ENCODE data around the gene MOXD1.

MOXD1 gene

DNA sequence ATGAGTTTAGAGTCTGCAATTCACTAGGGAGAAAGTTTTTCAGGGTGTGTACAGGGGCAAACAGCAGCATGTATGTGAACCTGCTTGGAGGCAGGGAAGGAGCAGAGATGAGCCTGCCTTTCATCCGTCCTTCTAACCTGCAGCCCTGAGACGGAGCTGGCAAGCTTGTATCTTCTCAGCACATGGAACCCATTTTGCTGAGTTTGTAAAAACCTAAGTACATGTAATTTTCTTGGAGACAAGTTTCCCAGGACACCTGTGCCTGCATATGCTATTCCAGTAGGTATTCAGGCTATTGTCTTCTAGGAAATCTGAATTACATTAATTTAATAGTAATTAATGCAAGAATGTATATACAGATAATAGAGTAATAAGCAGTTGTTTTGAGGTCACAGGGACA, 28.8 kb upstream of the MOXD1 start:
- peaks cover 7% of the 10 kb centered on the region for H3K27me3 ChIP-seq
- H3K4me1 ChIP-seq (ENCODE audit: control insufficient read depth in 1 of 2, insufficient read depth in 1 of 2, low read depth in 1 of 2, low read length in 1 of 2) = no peaks in the 10 kb centered on the region
- no peaks in the 10 kb centered on the region for H3K9me3 ChIP-seq
- H3K4me3 ChIP-seq (ENCODE audit: low read depth in 1 of 2, low read length in 1 of 2) = no peak overlapping the region
- TF ChIP-seq, protein P1, sequence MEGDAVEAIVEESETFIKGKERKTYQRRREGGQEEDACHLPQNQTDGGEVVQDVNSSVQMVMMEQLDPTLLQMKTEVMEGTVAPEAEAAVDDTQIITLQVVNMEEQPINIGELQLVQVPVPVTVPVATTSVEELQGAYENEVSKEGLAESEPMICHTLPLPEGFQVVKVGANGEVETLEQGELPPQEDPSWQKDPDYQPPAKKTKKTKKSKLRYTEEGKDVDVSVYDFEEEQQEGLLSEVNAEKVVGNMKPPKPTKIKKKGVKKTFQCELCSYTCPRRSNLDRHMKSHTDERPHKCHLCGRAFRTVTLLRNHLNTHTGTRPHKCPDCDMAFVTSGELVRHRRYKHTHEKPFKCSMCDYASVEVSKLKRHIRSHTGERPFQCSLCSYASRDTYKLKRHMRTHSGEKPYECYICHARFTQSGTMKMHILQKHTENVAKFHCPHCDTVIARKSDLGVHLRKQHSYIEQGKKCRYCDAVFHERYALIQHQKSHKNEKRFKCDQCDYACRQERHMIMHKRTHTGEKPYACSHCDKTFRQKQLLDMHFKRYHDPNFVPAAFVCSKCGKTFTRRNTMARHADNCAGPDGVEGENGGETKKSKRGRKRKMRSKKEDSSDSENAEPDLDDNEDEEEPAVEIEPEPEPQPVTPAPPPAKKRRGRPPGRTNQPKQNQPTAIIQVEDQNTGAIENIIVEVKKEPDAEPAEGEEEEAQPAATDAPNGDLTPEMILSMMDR (IDR thresholded peaks at IDR 0.05) = no peak
- H3K27ac ChIP-seq = no peak overlapping the region
- H3K36me3 ChIP-seq = no peaks in the 10 kb centered on the region

DNA sequence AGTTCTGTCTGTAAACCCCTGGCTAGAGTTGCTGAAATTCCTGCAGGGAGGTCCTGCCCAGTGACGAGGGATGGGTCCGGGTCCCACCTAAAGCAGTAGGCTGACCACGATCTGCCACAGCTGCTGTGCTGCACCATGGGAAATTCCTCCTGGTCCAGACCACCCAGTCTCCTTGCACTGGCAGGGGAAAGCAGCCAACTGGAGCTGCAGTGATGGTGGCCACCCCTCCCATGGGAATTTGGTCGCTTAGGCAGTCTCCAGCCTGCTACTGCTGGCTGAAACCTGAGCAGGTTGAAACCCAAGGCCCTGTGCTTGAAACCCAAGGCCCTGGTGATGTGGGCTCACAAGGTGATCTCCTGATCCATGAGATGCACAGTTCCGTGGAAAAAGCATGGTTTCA, 23.9 kb upstream of the MOXD1 start:
- TF ChIP-seq, protein P1 (IDR thresholded peaks at IDR 0.05) = no peak
- H3K27ac ChIP-seq = no peak overlapping the region
- no peaks in the 10 kb centered on the region for H3K27me3 ChIP-seq
- H3K4me3 ChIP-seq (ENCODE audit: low read depth in 1 of 2, low read length in 1 of 2) = no peak overlapping the region
- no peaks in the 10 kb centered on the region for H3K36me3 ChIP-seq
- H3K4me1 ChIP-seq (ENCODE audit: control insufficient read depth in 1 of 2, insufficient read depth in 1 of 2, low read depth in 1 of 2, low read length in 1 of 2) = no peaks in the 10 kb centered on the region
- H3K9me3 ChIP-seq = no peaks in the 10 kb centered on the region

GRCh38 chr6:132423839-132424238, 22.6 kb upstream of the MOXD1 start:
- TF ChIP-seq, protein P1 (IDR thresholded peaks at IDR 0.05) = no peak
- Histone ChIP-seq H3K9me3 (no peaks in the 10 kb centered on the region), H3K27me3 (no peaks in the 10 kb centered on the region), H3K27ac (no peak overlapping the region), H3K4me3 (ENCODE audit: low read depth in 1 of 2, low read length in 1 of 2) (no peak overlapping the region), H3K36me3 (no peaks in the 10 kb centered on the region), H3K4me1 (ENCODE audit: control insufficient read depth in 1 of 2, insufficient read depth in 1 of 2, low read depth in 1 of 2, low read length in 1 of 2) (no peaks in the 10 kb centered on the region)

DNA sequence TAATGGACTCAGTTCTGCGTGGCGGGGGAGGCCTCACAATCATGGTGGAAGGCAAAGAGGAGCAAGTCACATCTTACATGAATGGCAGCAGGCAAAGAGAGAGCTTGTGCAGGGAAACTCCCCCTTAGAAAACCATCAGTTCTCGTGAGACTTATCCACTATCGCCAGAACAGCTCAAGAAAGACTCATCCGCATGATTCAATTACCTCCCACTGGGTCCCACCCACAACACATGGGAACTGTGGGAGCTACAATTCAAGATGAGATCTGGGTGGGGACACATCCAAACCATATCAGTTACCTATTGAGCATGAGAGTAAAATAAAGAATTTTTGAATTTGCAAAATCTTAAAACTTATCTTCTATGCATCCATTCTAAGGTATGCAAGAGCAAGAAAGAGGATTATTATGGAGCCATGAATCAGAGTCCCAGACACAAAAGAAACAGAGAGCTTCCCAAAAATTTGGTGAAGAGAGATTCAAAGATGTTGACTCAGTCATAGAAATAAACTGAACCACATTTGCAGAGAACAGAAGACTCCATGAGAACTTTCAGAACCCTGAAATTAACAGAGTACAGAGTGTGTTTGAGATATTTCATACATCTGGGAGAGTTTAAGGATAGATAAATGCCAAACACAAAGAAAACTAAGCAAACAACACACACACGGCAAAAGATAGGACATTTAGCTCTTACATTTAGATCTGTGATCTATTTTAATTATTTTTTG, 17.1 kb upstream of the MOXD1 start:
- no peak overlapping the region for H3K27ac ChIP-seq
- H3K27me3 ChIP-seq = no peaks in the 10 kb centered on the region
- no peaks in the 10 kb centered on the region for H3K9me3 ChIP-seq
- TF ChIP-seq, protein P1 (IDR thresholded peaks at IDR 0.05) = no peak
- H3K4me1 ChIP-seq (ENCODE audit: control insufficient read depth in 1 of 2, insufficient read depth in 1 of 2, low read depth in 1 of 2, low read length in 1 of 2) = no peaks in the 10 kb centered on the region
- no peaks in the 10 kb centered on the region for H3K36me3 ChIP-seq
- H3K4me3 ChIP-seq (ENCODE audit: low read depth in 1 of 2, low read length in 1 of 2) = no peak overlapping the region

GRCh38 chr6:132414761-132415160, 13.5 kb upstream of the MOXD1 start:
- TF ChIP-seq, protein P1 (IDR thresholded peaks at IDR 0.05) = no peak
- no peaks in the 10 kb centered on the region for H3K9me3 ChIP-seq
- no peaks in the 10 kb centered on the region for H3K4me1 ChIP-seq (ENCODE audit: control insufficient read depth in 1 of 2, insufficient read depth in 1 of 2, low read depth in 1 of 2, low read length in 1 of 2)
- H3K36me3 ChIP-seq = no peaks in the 10 kb centered on the region
- H3K27me3 ChIP-seq = no peaks in the 10 kb centered on the region
- H3K27ac ChIP-seq = no peak overlapping the region
- no peak overlapping the region for H3K4me3 ChIP-seq (ENCODE audit: low read depth in 1 of 2, low read length in 1 of 2)

Measured in neutrophil (primary cell).